Brain microvascular endothelial cell (primary cell): Measurements from ENCODE around the gene CBX3.

ENCODE experiments used
- DNase-seq: peaks from one replicate; pipeline ENCODE4 v3.0.0-alpha.2; 2020
- H3K27ac ChIP-seq: fragments of 250-450 bp; sonication (Bioruptor Pico); 2 replicates; pipeline ENCODE4 v1.5.1; 2020; ENCODE audit warnings: mild to moderate bottlenecking, moderate library complexity
- H3K27me3 ChIP-seq: fragments of 250-450 bp; sonication (Bioruptor Pico); replicated peaks from 2 replicates; pipeline ENCODE4 v1.5.1; 2020; ENCODE audit warnings: mild to moderate bottlenecking
- H3K36me3 ChIP-seq: fragments of 250-450 bp; sonication (Bioruptor Pico); replicated peaks from 2 replicates; pipeline ENCODE4 v1.5.1; 2020; ENCODE audit warnings: mild to moderate bottlenecking
- H3K4me3 ChIP-seq: 2 replicates; pipeline ENCODE4 v1.5.1; 2011; ENCODE audit warnings: low read depth, mild to moderate bottlenecking, control low read depth, low read length, moderate library complexity
- CTCF ChIP-seq: IDR thresholded peaks from 2 replicates; pipeline ENCODE4 v1.5.1; 2011; ENCODE audit warnings: low read depth, mild to moderate bottlenecking, moderate library complexity, low read length, control low read depth, inconsistent platforms; ENCODE audit errors: missing control alignments
- in situ Hi-C: cut with HindIII; loops from 2 replicates; pipeline ENCODE4 v1.10.0; 2017; ENCODE audit warnings: low sequenced_read_pairs, low pct_ligation_motif_present

CBX3 gene

GRCh38 chr7:26155531-26156375 is 45.8 kb upstream of the CBX3 start:
- Histone ChIP-seq H3K4me3 (peak overlapping the region; percentile 22), H3K36me3 (no peaks in the 10 kb centered on the region), H3K27ac (peak overlapping the region; percentile 83), H3K27me3 (no peaks in the 10 kb centered on the region)
- DNase-seq, result peak; percentile 52
- no peak for TF ChIP-seq CTCF
- in situ Hi-C loops, result no loop called here

DNA sequence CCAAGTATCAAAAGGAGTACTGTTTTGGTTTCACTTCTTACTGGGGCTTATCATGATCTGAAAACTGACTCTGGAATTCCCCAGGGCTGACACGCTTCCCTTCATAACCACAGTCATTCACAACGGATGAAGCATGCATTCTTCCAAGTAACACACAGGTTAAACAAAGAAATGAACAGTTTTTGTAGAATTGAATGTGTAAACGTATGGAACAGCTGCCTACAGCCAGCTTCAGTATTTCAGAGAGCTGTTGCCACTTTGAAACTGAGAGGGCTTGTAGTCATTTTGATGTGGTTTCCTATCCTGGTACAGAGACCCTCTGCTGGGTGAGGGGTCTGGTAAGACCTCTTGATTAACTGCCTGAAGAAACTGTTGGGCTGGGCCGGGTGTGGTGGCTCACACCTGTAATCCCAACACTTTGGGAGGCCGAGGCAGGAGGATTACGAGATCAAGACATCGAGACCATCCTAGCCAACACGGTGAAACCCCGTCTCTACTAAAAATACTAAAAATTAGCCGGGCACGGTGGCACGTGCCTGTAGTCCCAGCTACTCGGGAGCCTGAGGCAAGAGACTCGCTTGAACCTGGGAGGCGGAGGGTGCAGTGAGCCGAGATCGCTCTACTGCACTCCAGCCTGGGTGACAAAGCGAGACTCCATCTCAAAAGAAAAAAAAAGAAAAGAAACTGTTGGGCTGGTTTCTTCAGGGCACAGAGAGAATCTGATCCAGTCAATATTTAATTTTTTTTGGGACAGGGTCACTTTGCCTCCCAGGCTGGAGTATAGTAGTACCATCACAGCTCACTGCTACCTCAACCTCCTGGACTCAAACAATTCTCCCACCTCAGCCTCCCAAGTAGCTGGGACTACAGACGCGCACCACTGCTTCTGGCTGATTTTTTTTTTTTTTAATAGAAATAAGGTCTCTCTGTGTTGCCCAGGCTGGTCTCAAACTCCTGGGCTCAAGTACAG is 44.8 kb upstream of the CBX3 start:
- in situ Hi-C loops, result no loop called here
- TF ChIP-seq CTCF, result no peak
- Histone ChIP-seq H3K36me3 (no peaks in the 10 kb centered on the region), H3K4me3 (peak overlapping the region; percentile 22), H3K27me3 (no peaks in the 10 kb centered on the region), H3K27ac (peak overlapping the region; percentile 83)
- peak; percentile 95 for DNase-seq

DNA sequence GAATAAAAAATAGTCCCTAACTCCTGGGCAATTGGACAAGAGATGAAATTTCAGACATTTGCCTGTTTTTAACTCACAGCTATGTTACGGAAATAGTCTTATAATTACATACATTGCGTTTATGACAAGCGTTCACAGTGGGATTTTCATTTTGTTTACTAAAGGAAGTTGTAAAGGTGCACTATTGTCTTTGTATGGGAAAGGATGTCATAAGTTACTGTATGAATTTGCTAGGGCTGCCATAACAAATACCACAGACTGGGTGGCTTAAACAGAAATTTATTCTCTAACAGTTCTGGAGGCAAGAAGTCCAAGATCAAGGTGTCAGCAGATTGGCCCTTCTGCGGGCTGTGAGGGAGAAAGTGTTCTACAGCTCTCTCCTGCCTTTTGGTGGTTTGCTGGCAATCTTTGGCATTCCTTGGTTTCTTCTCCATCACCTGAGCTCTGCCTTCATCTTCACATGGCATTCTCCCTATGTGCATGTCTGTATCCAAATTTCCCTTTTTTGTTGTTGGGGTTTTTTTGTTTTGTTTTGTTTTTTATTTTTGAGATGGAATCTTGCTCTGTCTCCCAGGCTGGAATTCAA is 43.9 kb upstream of the CBX3 start:
- Histone ChIP-seq H3K36me3 (no peaks in the 10 kb centered on the region), H3K27ac (no peak overlapping the region), H3K27me3 (no peaks in the 10 kb centered on the region), H3K4me3 (no peak overlapping the region)
- in situ Hi-C loops, result no loop called here
- DNase-seq, result no peak
- no peak for TF ChIP-seq CTCF

DNA sequence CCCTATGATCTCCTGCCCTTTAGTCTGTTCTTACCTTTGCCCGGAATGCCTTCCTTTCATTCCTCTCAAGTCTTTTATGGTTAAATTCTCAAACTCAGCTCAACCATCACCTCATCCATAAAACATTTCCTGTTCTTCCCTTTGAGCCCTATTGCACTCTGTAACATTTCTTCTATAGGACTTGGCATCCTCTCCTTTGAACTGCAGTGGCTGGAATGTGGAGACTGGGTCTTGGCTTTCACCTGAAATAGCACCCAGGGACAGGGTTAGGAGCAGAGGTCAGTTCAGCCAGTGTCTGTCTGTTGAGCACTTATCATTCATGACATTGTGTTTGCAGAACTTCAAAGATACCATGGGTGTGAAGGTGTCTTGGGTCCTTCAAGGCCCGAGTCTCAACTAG is 42.3 kb upstream of the CBX3 start:
- H3K36me3 ChIP-seq, result no peaks in the 10 kb centered on the region
- in situ Hi-C loops, result no loop called here
- H3K4me3 ChIP-seq, result no peak overlapping the region
- TF ChIP-seq CTCF, result no peak
- H3K27ac ChIP-seq, result no peak overlapping the region
- no peaks in the 10 kb centered on the region for H3K27me3 ChIP-seq
- no peak for DNase-seq

GRCh38 chr7:26160896-26161295 is 40.6 kb upstream of the CBX3 start:
- Histone ChIP-seq H3K4me3 (no peak overlapping the region), H3K27me3 (no peaks in the 10 kb centered on the region), H3K36me3 (no peaks in the 10 kb centered on the region), H3K27ac (no peak overlapping the region)
- no peak for TF ChIP-seq CTCF
- no peak for DNase-seq
- in situ Hi-C loops, result no loop called here
